DMS153 (cell line): ENCODE results near the gene PRXL2C.
"Not testable (repeated sequence)": the region's sequence is repeated elsewhere in the genome, so short reads cannot be mapped to it uniquely, and the experiment has no call there.

Experiments used
- DNase-seq: peaks from one replicate; lab custom pipeline; 2025; lab: John Stamatoyannopoulos, UW

PRXL2C gene

DNA sequence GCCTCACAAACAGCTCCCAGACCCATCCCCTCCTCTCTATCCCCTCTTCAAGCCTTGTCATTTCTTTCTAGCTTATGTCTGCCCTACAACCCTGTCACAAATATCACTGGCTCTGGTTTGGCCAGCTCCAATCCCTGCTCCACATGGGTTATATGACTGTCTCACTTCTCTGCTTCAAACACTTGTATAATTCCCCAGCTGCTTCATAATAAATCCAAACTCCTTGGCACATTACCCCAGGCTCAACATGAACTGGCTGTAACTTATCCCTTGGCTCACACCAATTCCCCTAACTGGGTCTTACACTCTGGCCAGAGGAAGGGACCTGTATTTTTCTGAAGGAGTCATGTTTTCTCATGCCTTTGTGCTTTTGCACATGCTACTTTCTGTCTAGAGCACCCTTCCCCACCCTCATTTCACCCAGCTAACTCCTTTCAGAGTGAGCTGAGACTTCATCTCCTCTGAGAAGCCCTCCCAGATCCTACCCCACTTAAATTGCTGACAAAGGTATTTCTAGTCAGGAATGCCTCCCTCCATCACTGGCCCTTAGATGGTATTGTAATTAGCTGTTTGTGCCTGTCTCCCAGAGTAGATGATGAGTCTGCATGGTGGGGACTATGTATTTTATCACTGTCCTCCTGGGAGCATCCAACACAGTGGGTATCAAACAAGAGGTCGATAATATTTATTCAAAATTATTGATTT lies 5.3 kb downstream of the PRXL2C start:
- no peak for DNase-seq

DNA sequence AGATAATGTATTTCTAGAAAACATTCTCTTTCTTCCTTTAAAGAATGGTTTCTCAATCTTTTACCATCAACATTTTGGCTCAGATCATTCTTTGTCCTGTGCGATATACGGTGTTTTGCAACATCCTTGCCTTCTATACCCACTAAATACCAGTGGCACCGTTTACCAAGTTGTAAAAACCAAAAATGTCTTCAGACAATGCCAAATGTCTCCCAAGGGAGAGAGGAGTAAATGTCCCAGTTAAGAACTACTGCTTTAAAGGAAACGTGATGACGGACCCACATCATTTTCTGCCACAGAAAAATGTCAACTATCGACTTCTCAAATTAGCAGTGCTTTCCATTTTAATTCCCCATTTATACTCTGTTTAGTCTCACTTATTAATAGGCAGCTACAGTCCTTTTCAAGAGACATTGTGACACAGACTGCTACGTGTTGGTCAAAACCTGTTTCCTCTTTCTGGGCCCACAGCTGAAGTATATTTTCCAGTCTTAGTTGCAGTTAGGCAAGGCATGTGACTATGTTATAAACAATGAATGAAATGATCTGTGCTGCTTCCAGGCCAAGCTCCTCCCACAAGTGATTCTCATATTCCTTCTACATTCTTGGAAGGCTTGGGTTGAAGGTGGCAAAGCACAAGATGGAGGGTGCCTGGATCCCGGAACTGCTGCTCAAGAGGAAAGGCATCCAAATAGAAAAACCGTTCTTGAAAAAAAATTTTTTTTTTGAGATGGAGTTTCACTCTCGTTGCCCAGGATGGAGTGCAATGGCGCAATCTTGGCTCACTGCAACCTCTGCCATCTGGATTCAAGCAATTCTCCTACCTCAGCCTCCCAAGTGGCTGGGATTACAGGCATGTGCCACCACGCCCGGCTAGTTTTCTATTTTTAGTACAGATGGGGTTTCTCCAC lies 8.8 kb downstream of the PRXL2C start:
- DNase-seq = no peak

DNA sequence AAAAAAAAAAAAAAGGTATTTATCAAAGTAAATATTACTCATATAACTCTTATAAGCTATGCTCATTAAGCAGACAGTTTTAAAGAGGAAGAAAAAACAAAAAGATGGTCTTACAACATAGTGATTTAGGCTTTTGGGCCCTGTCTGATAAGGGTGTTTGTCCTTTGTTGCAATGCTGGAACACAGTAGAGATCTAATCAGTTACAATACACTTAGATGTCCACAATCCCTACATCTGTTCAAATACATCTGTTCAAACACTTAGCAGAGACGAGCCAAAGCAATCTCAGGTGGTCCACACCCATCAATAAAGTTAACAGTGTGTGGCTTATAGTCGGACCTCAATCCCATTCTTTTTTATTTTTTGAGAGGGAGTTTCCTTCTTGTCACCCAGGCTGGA lies 11.0 kb downstream of the PRXL2C start:
- DNase-seq = peak; percentile 80

DNA sequence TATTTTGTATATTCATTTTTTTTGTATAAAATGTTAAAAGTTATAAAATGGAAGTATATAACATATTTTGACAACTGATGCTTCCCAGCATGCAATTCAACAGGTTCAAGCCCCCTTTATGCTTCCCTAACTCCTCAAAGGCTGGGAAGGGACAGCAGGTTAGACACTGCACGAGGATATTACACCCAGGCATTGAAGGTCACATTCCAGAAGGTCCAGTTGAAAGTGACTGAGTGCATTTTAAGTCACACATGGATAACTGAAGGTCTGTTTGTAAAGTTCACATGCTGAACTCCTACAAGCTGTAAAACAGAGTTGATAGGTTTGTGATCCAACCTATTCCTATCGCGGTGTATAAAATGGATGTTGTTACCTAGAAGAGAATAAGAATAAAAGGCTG lies 13.6 kb downstream of the PRXL2C start:
- DNase-seq = no peak

DNA sequence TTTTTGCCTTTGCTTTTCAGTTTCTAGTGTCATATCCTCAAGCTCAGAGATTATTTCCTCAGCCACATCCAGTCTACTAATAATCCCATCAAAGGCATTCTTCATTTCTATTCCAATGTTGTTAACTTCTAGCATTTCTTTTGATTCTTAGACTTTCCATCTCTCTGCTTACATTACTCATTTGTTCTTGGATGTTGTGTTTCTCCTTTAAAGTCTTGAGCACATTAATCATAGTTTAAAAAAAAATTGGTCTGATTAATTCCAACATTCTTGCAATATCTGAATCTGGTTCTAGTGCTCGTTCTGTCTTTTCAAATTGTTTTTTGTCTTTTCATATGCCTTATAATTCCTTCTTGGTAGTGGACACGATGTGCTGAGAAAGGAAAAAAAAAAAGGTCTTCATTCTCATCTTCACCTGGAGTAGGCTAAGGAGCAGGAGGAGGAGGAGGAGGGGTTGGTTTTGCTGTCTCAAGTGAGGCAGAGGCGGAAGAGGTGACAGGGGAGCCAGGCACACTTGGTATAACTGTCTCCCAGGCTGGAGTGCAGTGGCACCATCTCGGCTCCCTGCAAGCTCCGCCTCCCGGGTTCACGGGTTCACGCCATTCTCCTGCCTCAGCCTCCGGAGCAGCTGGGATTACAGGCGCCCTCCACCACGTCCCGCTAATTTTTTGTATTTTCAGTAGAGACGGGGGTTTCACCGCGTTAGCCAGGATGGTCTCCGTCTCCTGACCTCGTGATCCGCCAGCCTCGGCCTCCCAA lies 16.3 kb downstream of the PRXL2C start:
- DNase-seq = no peak

DNA sequence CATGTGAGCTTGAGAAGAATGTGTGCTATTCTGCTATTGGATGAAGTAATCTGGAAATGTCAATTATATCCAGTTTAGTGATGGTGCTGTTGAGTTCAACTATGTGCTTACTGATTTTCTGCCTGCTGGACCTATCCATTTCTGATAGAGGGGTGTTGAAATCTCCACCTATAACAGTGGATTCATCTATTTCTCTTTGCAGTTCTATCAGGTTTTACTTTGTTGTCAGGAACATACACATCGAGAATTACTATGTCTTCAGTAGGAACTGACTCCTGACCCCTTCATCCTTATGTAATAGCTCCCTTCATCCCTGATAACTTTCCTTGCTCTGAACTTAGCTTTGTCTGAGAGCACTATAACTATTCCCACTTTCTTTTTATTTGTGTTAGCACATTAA lies 18.7 kb downstream of the PRXL2C start:
- DNase-seq = no peak

DNA sequence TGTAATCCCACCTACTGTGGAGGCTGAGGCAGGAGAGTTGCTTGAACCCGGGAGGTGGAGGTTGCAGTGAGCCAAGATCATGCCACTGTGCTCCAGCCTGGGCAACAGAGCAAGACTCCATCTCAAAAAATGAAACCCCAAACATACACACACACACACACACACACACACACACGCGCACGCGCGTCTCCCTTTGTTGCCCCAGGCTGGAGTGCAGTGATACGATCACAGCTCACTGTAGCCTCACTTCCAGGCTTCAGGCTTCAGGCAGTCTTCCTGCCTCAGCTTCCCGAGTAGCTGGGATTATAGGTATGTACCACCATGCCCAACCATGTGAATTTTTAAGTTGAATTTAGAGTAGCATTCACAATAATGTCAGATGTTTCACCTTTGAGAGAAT lies 21.5 kb downstream of the PRXL2C start:
- not testable (repeated sequence) for DNase-seq

DNA sequence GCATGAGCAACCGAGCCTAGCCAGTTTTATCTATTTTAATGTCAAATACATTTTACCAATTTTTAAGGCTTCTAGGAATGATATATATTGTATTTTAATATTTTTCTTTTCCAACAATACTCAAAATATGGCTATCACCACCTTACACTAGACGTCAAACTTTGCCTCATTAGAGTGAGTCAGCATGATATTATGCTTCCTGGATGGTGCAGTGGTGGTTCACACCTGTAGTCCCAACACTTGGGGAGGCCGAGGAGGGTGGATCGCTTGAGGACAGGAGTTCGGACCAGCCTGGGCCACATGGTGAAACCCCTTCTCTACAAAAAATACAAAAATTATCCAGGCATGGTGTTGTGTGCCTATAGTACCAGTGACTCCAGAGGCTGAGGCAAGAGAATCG lies 28.2 kb downstream of the PRXL2C start:
- no peak for DNase-seq

DNA sequence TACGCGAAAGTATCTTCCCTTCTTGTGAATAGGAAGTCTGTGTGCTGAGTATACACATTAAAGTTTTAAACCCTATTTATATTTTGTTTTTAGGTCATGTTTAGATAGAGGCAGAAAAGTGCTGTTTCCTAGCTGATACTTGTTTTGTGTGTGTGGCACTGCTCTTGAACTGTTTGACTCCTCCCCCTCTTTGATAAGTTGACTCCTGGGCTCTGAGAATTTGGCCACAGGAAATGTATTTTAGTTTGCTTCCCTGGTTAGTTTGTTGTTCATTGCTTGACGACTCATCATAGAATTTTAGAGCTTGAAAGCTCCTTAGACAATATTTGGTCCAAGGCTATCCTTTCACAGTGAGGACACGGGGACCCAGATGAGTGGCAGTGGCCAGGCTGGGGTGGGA lies 33.5 kb downstream of the PRXL2C start:
- DNase-seq = no peak

DNA sequence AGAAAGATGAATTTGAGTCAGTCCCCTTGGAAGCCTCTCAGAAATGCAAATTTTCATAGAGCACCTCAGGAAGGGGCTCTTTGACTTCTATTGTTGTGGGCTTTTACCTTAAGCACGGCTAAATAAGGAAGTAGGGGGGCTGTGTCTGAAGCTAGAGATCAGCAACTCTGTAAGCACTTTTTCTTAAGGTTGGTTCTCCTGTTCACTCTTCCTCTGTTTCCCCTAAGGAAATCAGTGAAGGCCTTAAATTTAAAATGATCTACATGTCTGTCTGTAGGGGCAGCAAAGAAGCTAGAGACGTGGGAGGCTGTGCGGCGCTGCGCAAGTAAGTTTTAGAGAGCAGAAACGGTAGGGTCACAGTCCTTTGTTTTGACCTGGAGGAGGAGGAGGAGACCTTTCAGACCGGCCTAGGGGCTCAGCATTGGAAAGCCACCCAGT lies 34.3 kb downstream of the PRXL2C start:
- DNase-seq = no peak

DNA sequence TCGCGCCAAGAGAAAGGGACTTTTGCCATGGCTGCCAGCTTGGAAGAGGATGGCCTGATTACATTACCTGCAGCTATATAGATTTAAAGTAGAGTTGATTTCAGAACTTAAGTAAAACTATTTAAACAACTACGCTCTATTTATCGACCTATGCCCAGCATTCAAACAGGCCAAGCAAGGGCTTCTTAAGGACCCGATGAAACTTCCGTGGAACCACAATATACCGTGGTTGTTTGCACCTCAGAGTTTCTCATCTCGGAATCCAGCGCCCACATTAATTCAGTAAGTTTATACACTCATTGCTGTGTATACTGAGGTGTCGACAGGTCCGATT lies 35.0 kb downstream of the PRXL2C start:
- DNase-seq = no peak

DNA sequence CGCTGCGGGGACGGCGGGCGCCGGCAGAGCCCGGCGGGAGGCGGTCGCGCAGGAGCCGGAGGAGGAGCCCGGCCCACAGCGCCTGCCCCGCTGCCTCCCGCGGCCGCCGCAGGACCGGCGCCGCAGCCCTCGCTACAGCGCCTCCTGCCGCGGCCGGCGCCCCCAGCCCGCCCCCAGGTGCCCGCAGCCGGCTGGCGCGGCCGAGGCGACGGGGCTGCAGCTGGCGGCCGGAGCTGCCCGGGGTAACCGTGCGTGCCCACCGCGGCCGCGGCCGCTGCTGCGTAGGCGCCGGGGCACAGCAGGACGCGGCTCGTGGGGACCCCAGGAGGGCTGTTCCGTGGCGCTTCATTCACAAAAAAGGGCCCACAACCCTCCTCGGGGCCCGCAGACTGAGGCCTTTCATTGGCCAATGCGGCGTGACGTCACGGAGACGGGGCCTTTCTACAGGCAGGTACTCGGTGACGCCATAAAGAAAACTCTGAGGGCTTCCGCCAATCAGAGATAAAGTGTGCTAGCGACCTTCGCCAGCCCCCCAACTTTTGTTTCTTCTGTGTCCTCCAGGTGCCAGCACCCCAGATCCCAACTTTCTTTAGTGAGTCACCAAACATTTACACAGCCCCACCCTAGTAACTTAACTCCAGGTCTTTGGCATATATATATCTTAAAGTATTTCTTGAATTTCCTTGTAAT lies 35.5 kb downstream of the PRXL2C start, which contains the start of gene CDC14B:
CDC14B (minus strand) TSS at position 353 of the 690 bp plus-strand sequence. CDS start 465 bp downstream, outside the sequence.
- DNase-seq = peak; percentile 94

DNA sequence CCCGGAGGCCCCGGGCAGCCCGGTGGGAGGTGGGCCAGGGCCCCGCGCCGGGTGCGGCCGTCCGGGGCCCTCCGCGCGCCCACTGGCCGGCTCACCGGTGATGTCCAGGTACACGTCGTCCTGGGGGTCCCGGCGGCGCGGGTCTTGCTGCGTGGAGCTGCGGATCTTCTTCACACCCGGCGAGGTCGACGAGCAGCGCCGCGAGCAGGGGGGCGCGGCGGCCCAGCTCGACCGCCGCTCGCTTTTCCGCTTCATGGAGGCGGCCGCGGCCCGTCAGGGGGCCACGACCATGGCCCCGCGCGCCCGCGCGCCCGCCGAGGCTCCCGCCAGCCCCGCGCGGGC lies 36.0 kb downstream of the PRXL2C start:
- DNase-seq = no peak

DNA sequence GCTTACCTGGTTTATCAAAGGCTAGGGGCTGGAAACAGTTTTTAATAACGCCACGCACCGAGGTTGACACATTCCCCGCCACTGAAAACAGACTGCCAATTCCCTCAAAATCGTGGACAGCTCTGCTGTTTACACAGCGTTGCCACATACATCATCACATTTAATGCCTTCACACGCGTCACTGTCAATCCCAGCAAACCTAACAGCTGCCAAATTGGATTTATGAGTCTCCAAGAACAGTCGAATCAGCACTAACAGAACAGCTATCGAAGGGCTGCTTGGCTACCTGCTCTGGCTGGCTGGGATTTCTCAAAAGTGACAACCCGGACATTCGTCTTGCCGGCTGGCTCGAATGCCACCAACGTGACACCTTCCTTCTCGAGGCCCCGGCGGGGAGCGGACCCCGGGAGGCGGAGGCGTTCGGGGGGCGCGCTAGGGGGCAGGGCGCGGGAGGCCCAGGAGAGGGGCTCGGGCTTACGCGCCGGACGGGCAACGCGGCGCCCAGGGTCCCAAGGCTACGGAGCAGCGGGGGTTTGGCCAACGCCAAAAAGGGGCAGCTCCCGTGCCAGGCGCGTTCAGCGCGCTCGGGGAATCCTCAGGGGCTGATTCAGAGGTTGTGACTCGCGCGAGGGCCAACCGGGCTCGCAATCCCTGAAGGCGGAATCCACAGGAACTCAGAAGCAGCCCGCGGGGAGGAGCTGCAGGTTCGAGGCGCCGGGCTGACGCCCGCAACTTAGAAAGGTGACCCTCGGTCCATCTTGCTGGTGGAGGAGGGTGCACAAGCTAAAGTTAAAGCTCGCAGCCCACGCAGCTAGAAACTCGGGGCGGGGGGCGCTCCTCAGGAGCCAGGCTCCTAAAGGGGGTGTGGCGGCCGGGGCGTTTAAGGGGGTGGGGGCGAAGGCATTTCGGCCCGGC lies 36.7 kb downstream of the PRXL2C start:
- peak; percentile 20 for DNase-seq

DNA sequence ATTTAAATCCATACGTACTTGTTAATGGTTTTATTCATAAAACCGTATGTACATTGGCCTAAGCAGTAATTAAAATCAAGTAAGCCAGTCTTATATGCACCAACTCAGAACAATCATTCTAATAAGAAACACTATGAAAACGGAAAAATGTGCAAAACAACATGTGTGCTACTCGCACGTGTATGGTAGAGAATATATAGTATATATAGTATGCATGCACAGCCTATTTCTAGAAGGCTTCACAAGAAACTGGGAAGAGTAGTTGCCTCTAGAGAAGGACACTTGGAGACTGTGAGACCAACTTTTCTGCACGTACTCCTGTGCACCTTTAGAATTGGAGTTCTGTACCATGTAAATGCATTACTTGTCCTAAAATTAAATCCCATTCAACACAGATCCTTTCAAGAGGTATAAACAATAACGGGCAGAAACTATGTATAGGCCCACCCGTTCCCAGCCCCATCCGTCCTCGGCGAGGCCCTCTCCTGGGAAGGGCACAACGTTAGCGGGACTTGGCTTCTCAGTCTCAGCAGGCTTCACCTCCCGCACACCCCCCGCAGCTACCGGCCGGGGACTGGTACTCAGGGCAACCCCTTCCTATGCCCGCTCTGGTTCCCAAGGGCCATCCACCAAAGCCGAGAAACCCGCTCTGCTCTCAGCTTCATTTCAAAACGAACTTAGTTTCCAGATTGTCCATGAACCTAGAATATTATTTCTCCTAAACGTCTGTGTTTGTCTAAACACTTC lies 37.5 kb downstream of the PRXL2C start:
- no peak for DNase-seq

DNA sequence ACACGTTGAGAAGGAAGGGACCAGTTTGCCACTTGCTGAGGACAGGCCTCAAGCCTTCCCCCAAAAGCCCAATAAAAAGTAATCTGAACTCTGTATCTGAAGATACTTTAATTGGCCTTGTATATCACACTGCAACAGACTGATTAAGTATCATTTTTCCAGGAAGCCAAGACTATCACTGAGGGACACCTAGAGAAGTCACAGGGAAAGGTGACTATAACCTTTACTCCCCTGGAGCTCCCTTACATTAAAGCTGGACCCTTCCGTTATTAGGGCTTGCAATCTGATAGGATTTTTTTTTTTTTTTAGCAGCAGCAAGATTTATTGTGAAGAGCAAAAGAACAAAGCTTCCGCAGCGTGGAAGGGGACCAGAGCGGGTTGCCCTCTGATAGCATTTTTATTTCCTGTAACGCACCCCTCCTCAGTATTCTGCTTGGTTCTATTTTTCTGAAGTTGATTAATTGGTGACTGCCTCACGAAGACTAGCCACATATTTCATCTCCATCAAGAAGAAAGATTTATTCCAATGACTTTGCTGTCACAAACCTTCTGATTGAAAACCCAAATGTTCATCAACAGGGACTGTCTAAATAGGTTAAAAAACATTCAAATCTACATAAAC lies 38.2 kb downstream of the PRXL2C start:
- DNase-seq = no peak

DNA sequence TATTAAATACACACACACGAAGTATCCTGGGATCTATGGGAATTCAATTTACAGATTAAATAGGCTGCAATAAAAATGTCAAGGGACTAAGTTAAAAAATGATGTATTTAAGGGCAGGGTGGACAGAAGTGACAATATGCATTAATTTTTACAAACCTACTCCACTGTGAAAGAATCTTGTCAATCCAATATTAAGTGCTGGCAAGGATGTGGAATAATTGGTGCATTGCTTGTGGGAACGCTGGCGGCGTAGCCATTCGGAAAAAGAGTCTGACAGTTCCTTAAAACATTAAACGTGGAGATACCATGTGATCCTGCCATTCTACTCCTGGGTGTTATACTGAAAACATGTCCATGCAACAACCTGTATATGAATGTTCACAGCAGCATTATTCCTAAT lies 39.7 kb downstream of the PRXL2C start:
- DNase-seq = no peak

DNA sequence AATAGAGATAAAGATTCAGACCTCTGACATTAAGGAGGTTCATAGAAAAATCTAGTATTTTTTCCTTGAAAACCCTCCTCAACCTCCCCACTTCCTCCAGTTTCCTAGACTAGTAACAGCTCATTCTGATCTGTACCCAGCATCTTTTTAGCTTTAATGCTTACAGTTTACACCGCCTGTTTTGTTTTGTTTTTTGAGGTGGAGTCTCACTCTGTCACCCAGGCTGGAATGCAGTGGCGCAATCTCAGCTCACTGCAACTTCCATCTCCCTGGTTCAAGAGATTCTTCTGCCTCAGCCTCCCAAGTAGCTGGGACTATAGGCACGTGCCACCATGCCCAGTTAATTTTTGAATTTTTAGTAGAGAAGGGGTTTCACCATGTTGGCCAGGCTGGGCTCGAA lies 40.5 kb downstream of the PRXL2C start:
- not testable (repeated sequence) for DNase-seq

DNA sequence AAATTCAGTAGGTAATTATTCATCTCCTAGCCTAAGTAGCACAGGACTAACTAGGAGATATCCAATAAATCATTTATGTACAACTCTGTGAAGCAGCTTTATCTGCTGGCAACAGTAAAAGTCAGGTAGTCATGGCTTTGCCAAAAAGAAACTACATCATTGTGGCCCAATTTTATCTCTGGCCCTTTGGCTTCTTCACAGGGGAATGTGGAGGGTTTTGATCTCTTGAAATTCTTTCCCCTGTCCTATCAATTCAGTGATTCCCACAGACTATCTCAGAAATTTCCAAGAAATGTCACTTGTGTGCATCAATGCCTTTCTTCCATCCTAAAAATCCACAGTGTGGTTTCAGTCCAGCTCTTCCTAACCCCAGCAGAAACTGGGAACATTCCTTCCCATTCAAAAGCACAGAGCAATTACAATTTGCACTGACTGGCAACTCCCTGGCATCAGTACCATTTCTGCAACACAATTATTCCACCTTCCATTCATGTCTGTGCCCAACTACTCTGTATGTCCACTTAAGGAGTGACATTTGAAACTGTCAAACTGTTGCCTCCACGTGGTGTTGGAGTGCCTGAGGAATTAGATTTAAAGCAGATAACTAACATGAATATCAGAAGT lies 42.0 kb downstream of the PRXL2C start:
- DNase-seq = no peak
